NB4 (cell line): ENCODE results near the gene RGS6.

Source experiments
- CTCF ChIP-seq: IDR thresholded peaks from one replicate; pipeline ENCODE4 v1.5.1; 2012; ENCODE audit warnings: low read depth, low read length
- MAX ChIP-seq: IDR thresholded peaks from 2 replicates; pipeline ENCODE4 v1.6.1; 2011; ENCODE audit warnings: low read depth, low read length
- MYC ChIP-seq: IDR thresholded peaks from 2 replicates; pipeline ENCODE4 v1.6.1; 2011; ENCODE audit warnings: low read depth, low read length
- POLR2A ChIP-seq: IDR thresholded peaks from 2 replicates; pipeline ENCODE4 v1.6.1; 2011; ENCODE audit warnings: mild to moderate bottlenecking; ENCODE audit not compliant: insufficient read length; ENCODE audit errors: extremely low read depth

GRCh38 chr14:72045271-72045670 is 113.0 kb downstream of the RGS6 start:
- TF ChIP-seq POLR2A (no peak), CTCF (no peak), MAX (no peak), MYC (no peak)
